ENCODE results near the gene REC8. TPM values are rescaled to one million over a fixed set of nuclear protein-coding genes. Genes with fewer than 3 reads are reported as not detected.
A peak's percentile ranks its signal among the peaks of the same experiment; 100 is the strongest.

REC8 gene
- total and polyA plus RNA-seq, 2 of the 13 experiments (the other 11 are each of a cell fraction or from before 2014, with no cell fraction given): 3.4 to 14.7 TPM

DNA sequence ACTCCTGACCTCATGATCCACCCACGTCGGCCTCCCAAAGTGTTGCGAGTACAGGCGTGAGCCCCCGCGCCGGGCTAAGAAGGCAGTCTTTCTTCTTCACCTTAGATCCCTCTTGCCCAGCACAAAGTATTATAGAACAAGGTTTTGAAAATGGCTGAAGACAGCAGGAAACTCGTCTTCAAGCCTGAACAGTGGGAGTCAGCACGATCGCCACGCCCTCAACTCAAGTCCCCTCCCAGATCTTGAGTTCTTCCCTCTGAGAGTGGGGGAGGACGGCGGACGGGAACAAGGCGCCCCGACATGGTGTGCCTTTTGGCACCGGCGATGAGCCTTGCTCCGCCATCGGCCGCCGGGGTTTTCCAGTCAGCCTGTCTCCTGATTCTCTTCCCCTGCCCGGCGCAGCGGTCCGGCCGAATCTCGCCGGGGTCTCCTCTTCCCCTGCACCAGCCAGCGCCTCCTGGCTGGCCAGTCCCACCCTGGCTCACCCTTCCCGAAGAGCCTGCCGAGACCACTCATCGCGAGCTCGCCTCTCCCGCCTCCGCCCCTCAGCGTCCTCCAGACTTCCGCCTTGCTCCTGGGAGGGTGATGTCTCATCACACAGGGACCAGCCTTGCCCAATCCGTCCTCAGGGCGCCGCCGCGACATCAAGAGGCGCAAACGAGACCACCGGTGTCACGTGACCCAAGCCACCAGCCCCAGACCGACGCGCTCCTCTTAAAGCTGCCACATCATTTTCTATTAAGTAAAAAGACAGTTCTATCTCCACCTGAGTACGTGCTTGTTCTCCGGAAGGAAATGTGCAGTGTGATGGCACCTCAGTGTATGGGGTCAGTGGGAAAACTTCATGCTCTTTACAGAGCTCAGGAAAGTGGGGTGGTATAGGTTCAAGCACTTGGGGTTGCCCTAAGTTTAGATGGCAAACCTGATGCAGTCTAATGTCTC, 41.3 kb downstream of the REC8 start, which contains the start of gene CHMP4A (continued):
- TF ChIP-seq FOXP1 (IDR thresholded peaks at IDR 0.05): no peak
- peak; percentile 33 for TF ChIP-seq FOXP1 (CRISPR knock-in tag; IDR thresholded peaks at IDR 0.05)
- TF ChIP-seq ZNF792 (CRISPR knock-in tag; IDR thresholded peaks at IDR 0.05): peak; percentile 94
- peak; percentile 71 for TF ChIP-seq MAF1 (CRISPR knock-in tag; IDR thresholded peaks at IDR 0.05; ENCODE audit: borderline replicate concordance)
- TF ChIP-seq, protein P1, sequence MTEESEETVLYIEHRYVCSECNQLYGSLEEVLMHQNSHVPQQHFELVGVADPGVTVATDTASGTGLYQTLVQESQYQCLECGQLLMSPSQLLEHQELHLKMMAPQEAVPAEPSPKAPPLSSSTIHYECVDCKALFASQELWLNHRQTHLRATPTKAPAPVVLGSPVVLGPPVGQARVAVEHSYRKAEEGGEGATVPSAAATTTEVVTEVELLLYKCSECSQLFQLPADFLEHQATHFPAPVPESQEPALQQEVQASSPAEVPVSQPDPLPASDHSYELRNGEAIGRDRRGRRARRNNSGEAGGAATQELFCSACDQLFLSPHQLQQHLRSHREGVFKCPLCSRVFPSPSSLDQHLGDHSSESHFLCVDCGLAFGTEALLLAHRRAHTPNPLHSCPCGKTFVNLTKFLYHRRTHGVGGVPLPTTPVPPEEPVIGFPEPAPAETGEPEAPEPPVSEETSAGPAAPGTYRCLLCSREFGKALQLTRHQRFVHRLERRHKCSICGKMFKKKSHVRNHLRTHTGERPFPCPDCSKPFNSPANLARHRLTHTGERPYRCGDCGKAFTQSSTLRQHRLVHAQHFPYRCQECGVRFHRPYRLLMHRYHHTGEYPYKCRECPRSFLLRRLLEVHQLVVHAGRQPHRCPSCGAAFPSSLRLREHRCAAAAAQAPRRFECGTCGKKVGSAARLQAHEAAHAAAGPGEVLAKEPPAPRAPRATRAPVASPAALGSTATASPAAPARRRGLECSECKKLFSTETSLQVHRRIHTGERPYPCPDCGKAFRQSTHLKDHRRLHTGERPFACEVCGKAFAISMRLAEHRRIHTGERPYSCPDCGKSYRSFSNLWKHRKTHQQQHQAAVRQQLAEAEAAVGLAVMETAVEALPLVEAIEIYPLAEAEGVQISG (CRISPR knock-in tag; IDR thresholded peaks at IDR 0.05): peak; percentile 98
- TF ChIP-seq, protein P2, sequence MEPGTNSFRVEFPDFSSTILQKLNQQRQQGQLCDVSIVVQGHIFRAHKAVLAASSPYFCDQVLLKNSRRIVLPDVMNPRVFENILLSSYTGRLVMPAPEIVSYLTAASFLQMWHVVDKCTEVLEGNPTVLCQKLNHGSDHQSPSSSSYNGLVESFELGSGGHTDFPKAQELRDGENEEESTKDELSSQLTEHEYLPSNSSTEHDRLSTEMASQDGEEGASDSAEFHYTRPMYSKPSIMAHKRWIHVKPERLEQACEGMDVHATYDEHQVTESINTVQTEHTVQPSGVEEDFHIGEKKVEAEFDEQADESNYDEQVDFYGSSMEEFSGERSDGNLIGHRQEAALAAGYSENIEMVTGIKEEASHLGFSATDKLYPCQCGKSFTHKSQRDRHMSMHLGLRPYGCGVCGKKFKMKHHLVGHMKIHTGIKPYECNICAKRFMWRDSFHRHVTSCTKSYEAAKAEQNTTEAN (CRISPR knock-in tag; conservative IDR thresholded peaks at IDR 0.05): peak; percentile 77
- no peak for TF ChIP-seq ZNF432 (CRISPR knock-in tag; IDR thresholded peaks at IDR 0.05; ENCODE audit: borderline replicate concordance)
- TF ChIP-seq, protein P3, sequence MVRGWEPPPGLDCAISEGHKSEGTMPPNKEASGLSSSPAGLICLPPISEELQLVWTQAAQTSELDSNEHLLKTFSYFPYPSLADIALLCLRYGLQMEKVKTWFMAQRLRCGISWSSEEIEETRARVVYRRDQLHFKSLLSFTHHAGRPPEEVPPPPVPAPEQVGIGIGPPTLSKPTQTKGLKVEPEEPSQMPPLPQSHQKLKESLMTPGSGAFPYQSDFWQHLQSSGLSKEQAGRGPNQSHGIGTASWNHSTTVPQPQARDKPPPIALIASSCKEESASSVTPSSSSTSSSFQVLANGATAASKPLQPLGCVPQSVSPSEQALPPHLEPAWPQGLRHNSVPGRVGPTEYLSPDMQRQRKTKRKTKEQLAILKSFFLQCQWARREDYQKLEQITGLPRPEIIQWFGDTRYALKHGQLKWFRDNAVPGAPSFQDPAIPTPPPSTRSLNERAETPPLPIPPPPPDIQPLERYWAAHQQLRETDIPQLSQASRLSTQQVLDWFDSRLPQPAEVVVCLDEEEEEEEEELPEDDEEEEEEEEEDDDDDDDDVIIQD (CRISPR knock-in tag; IDR thresholded peaks at IDR 0.05; ENCODE audit: low read depth): peak; percentile 98
- peak; percentile 97 for TF ChIP-seq ETV6 (CRISPR knock-in tag; conservative IDR thresholded peaks at IDR 0.05)
- TF ChIP-seq, protein P4, sequence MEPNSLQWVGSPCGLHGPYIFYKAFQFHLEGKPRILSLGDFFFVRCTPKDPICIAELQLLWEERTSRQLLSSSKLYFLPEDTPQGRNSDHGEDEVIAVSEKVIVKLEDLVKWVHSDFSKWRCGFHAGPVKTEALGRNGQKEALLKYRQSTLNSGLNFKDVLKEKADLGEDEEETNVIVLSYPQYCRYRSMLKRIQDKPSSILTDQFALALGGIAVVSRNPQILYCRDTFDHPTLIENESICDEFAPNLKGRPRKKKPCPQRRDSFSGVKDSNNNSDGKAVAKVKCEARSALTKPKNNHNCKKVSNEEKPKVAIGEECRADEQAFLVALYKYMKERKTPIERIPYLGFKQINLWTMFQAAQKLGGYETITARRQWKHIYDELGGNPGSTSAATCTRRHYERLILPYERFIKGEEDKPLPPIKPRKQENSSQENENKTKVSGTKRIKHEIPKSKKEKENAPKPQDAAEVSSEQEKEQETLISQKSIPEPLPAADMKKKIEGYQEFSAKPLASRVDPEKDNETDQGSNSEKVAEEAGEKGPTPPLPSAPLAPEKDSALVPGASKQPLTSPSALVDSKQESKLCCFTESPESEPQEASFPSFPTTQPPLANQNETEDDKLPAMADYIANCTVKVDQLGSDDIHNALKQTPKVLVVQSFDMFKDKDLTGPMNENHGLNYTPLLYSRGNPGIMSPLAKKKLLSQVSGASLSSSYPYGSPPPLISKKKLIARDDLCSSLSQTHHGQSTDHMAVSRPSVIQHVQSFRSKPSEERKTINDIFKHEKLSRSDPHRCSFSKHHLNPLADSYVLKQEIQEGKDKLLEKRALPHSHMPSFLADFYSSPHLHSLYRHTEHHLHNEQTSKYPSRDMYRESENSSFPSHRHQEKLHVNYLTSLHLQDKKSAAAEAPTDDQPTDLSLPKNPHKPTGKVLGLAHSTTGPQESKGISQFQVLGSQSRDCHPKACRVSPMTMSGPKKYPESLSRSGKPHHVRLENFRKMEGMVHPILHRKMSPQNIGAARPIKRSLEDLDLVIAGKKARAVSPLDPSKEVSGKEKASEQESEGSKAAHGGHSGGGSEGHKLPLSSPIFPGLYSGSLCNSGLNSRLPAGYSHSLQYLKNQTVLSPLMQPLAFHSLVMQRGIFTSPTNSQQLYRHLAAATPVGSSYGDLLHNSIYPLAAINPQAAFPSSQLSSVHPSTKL (CRISPR knock-in tag; IDR thresholded peaks at IDR 0.05): peak; percentile 88; the same call in 1 of the 2 replicates
- TF ChIP-seq, protein P5, sequence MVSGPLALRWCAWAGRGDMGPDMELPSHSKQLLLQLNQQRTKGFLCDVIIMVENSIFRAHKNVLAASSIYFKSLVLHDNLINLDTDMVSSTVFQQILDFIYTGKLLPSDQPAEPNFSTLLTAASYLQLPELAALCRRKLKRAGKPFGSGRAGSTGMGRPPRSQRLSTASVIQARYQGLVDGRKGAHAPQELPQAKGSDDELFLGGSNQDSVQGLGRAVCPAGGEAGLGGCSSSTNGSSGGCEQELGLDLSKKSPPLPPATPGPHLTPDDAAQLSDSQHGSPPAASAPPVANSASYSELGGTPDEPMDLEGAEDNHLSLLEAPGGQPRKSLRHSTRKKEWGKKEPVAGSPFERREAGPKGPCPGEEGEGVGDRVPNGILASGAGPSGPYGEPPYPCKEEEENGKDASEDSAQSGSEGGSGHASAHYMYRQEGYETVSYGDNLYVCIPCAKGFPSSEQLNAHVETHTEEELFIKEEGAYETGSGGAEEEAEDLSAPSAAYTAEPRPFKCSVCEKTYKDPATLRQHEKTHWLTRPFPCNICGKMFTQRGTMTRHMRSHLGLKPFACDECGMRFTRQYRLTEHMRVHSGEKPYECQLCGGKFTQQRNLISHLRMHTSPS (CRISPR knock-in tag; IDR thresholded peaks at IDR 0.05; ENCODE audit: low read depth): peak; percentile 71; the same call in 1 of the 2 replicates
- TF ChIP-seq PRMT3 (CRISPR knock-in tag; IDR thresholded peaks at IDR 0.05; ENCODE audit: borderline replicate concordance, low read depth): no peak
- TF ChIP-seq DNMT1 (CRISPR knock-in tag; IDR thresholded peaks at IDR 0.05): peak; percentile 78
- TF ChIP-seq GLI4 (CRISPR knock-in tag; IDR thresholded peaks at IDR 0.05; ENCODE audit: borderline replicate concordance): peak; percentile 94
- no peak for TF ChIP-seq ZNF354B (CRISPR knock-in tag; IDR thresholded peaks at IDR 0.05)
- TF ChIP-seq ZNF746 (CRISPR knock-in tag; IDR thresholded peaks at IDR 0.05): no peak; the same call in 1 of the 2 replicates
- no peak for TF ChIP-seq ZNF878 (CRISPR knock-in tag; IDR thresholded peaks at IDR 0.05)
- TF ChIP-seq SRY (CRISPR knock-in tag; IDR thresholded peaks at IDR 0.05): peak; percentile 85

Measured in HepG2 (cell line).